K562 (cell line): ENCODE results near the gene GNAT3. TPM values are rescaled to one million over a fixed set of nuclear protein-coding genes. Genes with fewer than 3 reads are reported as not detected.

Experiments used
- ATAC-seq: fragments of 200-7000 bp; cut with Tn5 transposase; 3 replicates; pipeline ENCODE4 v1.9.1; 2020; ENCODE audit warnings: moderate library complexity
- BruUV-seq: library from RNA; stranded (reverse); fragments of 400-500 nt; replicated peaks from 2 replicates; lab custom pipeline; 2021; lab: Mats Ljungman, UMichigan
- CTCF ChIA-PET: fragments of 300-600 bp; formaldehyde crosslinking; extraction: SDS; loops from one replicate; lab custom pipeline; 2021; ENCODE audit warnings: low intra/inter-chr PET ratio; lab: Yijun Ruan, JAX
- POLR2A ChIA-PET: fragments of 300-600, 350-650 bp; sonication (Branson Sonifier 250); formaldehyde crosslinking; extraction: SDS; loops from one replicate; lab custom pipeline; 2021; ENCODE audit warnings: antibody characterized with exemption, inconsistent platforms; lab: Yijun Ruan, JAX
- DNase-seq, 4 experiments: peaks; one replicate each; pipeline versions ENCODE4 v3.0.0 to v3.0.0-alpha.2; 2011 to 2018; ENCODE audit warnings: low spot score in 3 of 4, mixed read lengths in 3 of 4; ENCODE audit errors: extremely low read depth in 1 of 4
- FAIRE-seq: peaks from 2 replicates; lab custom pipeline; 2011; peaks lifted over from hg19 to GRCh38; lab: Jason Lieb, UNC
- H2AFZ ChIP-seq: 2 replicates; pipeline ENCODE4 v1.6.0; 2011; ENCODE audit warnings: low read depth, low read length, control low read depth, inconsistent platforms
- H3K27ac ChIP-seq: fragments of 200-600 bp; 3 replicates; pipeline ENCODE4 v1.8.0; 2011; ENCODE audit warnings: low read depth, mild to moderate bottlenecking, control low read depth, inconsistent platforms, low read length, moderate library complexity, mixed read lengths; ENCODE audit errors: extremely low read depth
- H3K27me3 ChIP-seq, 2 experiments: fragments of 300-600 bp in 1 of 2; 2 replicates in 1 of 2; 3 replicates in 1 of 2; pipeline versions ENCODE4 v1.6.0 to v1.8.0; 2011; ENCODE audit warnings: inconsistent platforms in 2 of 2, low read length in 2 of 2, mild to moderate bottlenecking in 1 of 2, mixed read lengths in 1 of 2, moderate library complexity in 1 of 2; ENCODE audit not compliant: control insufficient read depth in 2 of 2, insufficient read depth in 2 of 2
- H3K36me3 ChIP-seq: fragments of 300-600 bp; 3 replicates; pipeline ENCODE4 v1.8.0; 2011; ENCODE audit warnings: mild to moderate bottlenecking, low read length, inconsistent platforms; ENCODE audit not compliant: control insufficient read depth, insufficient read depth
- H3K4me1 ChIP-seq, 2 experiments: fragments of 200-600 bp in 1 of 2; replicated peaks in 1 of 2; 2 replicates in 1 of 2; 3 replicates in 1 of 2; pipeline versions ENCODE4 v1.5.1 to v1.8.0; 2011; ENCODE audit warnings: inconsistent platforms in 2 of 2, low read length in 2 of 2, mild to moderate bottlenecking in 1 of 2, mixed read lengths in 1 of 2, moderate library complexity in 1 of 2; ENCODE audit not compliant: control insufficient read depth in 2 of 2, insufficient read depth in 2 of 2
- H3K4me2 ChIP-seq: 2 replicates; pipeline ENCODE4 v1.6.1; 2011; ENCODE audit warnings: low read length, control low read depth, inconsistent platforms, mixed read lengths; ENCODE audit not compliant: insufficient read depth
- H3K4me3 ChIP-seq: fragments of 200-600 bp; sonication (generic), shearing (Covaris generic); 2 replicates; pipeline ENCODE4 v1.5.1; 2016; ENCODE audit warnings: control low read depth, inconsistent platforms
- H3K79me2 ChIP-seq: fragments of 200-600 bp; 3 replicates; pipeline ENCODE4 v1.8.0; 2011; ENCODE audit warnings: low read length, inconsistent platforms; ENCODE audit not compliant: control insufficient read depth, insufficient read depth
- H3K9ac ChIP-seq, 2 experiments: 2 replicates each; pipeline versions ENCODE4 v1.6.0 to v1.6.1; 2011; ENCODE audit warnings: low read depth in 2 of 2, low read length in 2 of 2, control low read depth in 1 of 2, inconsistent platforms in 1 of 2, mild to moderate bottlenecking in 1 of 2, mixed read lengths in 1 of 2; ENCODE audit not compliant: insufficient read depth in 1 of 2
- H3K9me1 ChIP-seq: one replicate; pipeline ENCODE4 v1.6.0; 2011; ENCODE audit warnings: inconsistent platforms, mild to moderate bottlenecking, low read length, moderate library complexity; ENCODE audit not compliant: control insufficient read depth, insufficient read depth
- H3K9me3 ChIP-seq: replicated peaks from 2 replicates; pipeline ENCODE4 v1.5.1; 2011; ENCODE audit warnings: low read depth, low read length, inconsistent platforms; ENCODE audit not compliant: control insufficient read depth, insufficient read depth
- H4K20me1 ChIP-seq: replicated peaks from 2 replicates; pipeline ENCODE4 v1.6.1; 2011; ENCODE audit warnings: low read length, inconsistent platforms, mixed read lengths; ENCODE audit not compliant: control insufficient read depth, insufficient read depth
- NFIX ChIP-seq: fragments of 250-450 bp; sonication (Bioruptor Pico); IDR thresholded peaks from 2 replicates; pipeline ENCODE4 v1.4.0; 2020; ENCODE audit warnings: low read depth, mild to moderate bottlenecking, moderate library complexity
- PURB ChIP-seq: sonication (generic); formaldehyde crosslinking; IDR thresholded peaks from 2 replicates; pipeline ENCODE4 v1.9.0; 2021; ENCODE audit warnings: low read depth, mild to moderate bottlenecking, missing genetic modification reagents
- SIN3A ChIP-seq, 2 experiments: fragments of 150-350 bp in 1 of 2; IDR thresholded peaks; 2 replicates each; pipeline ENCODE4 v1.6.1; 2011 to 2016; ENCODE audit warnings: borderline replicate concordance in 2 of 2, low read depth in 2 of 2, low read length in 2 of 2, mild to moderate bottlenecking in 2 of 2, moderate library complexity in 2 of 2; ENCODE audit not compliant: control insufficient read depth in 1 of 2
- TFAM ChIP-seq: fragments of 250-450 bp; sonication (Bioruptor Pico); conservative IDR thresholded peaks from 2 replicates; pipeline ENCODE4 v1.5.0; 2021; ENCODE audit warnings: mild to moderate bottlenecking, moderate library complexity
- WGBS: fragments of 100-300 bp; shearing (Covaris generic); methylation state at CpG from one replicate; pipeline ENCODE4 v1.1.6; 2016; ENCODE audit warnings: low coverage, mixed read lengths; ENCODE audit not compliant: insufficient coverage; ENCODE audit errors: missing lambda C conversion rate; 5-methylcytosine and 5-hydroxymethylcytosine counted together
- in situ Hi-C: fragments of 300-500 bp; cut with MboI; formaldehyde crosslinking; loops from 4 replicates; pipeline ENCODE4 v1.15.0; 2018; ENCODE audit warnings: inconsistent platforms, mixed read lengths
- intact Hi-C: fragments of 100-400 bp; cut with micrococcal nuclease; formaldehyde crosslinking; loops from 2 replicates; pipeline ENCODE4 v1.14.2; 2022
- polyA plus RNA-seq, 8 experiments: library from polyadenylated mRNA; depleted of rRNA in 4 of 8; stranded (reverse) in 5 of 8; unstranded in 3 of 8; fragments of >200 nt; fragmentation: Nextera tagmentation in 2 of 8; fragmentation: Illumina TruSeq in 1 of 8; extraction: Ambion mirVana in 2 of 8; extraction: Trizol in 1 of 8; gene quantifications; 2 replicates each; pipeline versions ENCODE4 v1.2.1 to v1.2.3, GENCODE V29; 2011 to 2014; ENCODE audit warnings: inconsistent platforms in 1 of 8, missing spikeins in 1 of 8
- total RNA-seq, 7 experiments: library from RNA; depleted of rRNA in 6 of 7; stranded (reverse); fragments of >200 nt in 6 of 7; fragmentation: Illumina TruSeq in 2 of 7; extraction: Trizol in 2 of 7; gene quantifications; 2 replicates each; pipeline versions ENCODE4 v1.2.1 to v1.2.3, GENCODE V29; 2011 to 2021; ENCODE audit warnings: low replicate concordance in 1 of 7
- TF ChIP-seq, protein P1 (sequence below): fragments of 450-650 bp; formaldehyde crosslinking; IDR thresholded peaks from 2 replicates; pipeline ENCODE4 v1.4.0; 2020; ENCODE audit warnings: mild to moderate bottlenecking

The GNAT3 gene
- total and polyA plus RNA-seq, 9 of the 15 experiments (the other 6 are each of a cell fraction or from before 2014, with no cell fraction given), result not detected

GRCh38 chr7:80432166-80432565 is 79.7 kb downstream of the GNAT3 start:
- Histone ChIP-seq H4K20me1 (no peaks in the 10 kb centered on the region), H3K4me2 (no peak overlapping the region), H3K4me3 (no peak overlapping the region), H3K27me3 (no peaks in the 10 kb centered on the region), H3K27ac (no peak overlapping the region), H3K79me2 (no peaks in the 10 kb centered on the region), H3K9me3 (no peaks in the 10 kb centered on the region), H3K9ac (no peak overlapping the region), H3K9me1 (no peaks in the 10 kb centered on the region), H2AFZ (no peak overlapping the region), H3K4me1 (no peaks in the 10 kb centered on the region), H3K36me3 (no peaks in the 10 kb centered on the region)
- 0% methylated on average over 1 of the region's 1 CpG for WGBS
- CTCF ChIA-PET, result no interaction called here
- TF ChIP-seq, protein P1, sequence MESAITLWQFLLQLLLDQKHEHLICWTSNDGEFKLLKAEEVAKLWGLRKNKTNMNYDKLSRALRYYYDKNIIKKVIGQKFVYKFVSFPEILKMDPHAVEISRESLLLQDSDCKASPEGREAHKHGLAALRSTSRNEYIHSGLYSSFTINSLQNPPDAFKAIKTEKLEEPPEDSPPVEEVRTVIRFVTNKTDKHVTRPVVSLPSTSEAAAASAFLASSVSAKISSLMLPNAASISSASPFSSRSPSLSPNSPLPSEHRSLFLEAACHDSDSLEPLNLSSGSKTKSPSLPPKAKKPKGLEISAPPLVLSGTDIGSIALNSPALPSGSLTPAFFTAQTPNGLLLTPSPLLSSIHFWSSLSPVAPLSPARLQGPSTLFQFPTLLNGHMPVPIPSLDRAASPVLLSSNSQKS (CRISPR knock-in tag), result no peak
- TF ChIP-seq PURB (no peak), SIN3A (IDR thresholded peaks at IDR 0.05; ENCODE audit: borderline replicate concordance in 2 of 2, control insufficient read depth in 1 of 2, low read depth in 2 of 2, low read length in 2 of 2) (no peak), NFIX (CRISPR knock-in tag) (no peak), TFAM (CRISPR knock-in tag) (no peak)
- DNase-seq (no peak), FAIRE-seq (no peak), ATAC-seq (no peak)
- intact Hi-C loops (no loop called here), in situ Hi-C loops (no loop called here)
- POLR2A ChIA-PET, result no interaction called here
- no TSS peak for BruUV-seq
